ENCODE results near the gene ARL16. TPM values are rescaled to one million over a fixed set of nuclear protein-coding genes. Genes with fewer than 3 reads are reported as not detected.
A peak's percentile ranks its signal among the peaks of the same experiment; 100 is the strongest.

Gene ARL16
- total RNA-seq, 1 donor from 2014 or later, result 38.6 TPM

DNA sequence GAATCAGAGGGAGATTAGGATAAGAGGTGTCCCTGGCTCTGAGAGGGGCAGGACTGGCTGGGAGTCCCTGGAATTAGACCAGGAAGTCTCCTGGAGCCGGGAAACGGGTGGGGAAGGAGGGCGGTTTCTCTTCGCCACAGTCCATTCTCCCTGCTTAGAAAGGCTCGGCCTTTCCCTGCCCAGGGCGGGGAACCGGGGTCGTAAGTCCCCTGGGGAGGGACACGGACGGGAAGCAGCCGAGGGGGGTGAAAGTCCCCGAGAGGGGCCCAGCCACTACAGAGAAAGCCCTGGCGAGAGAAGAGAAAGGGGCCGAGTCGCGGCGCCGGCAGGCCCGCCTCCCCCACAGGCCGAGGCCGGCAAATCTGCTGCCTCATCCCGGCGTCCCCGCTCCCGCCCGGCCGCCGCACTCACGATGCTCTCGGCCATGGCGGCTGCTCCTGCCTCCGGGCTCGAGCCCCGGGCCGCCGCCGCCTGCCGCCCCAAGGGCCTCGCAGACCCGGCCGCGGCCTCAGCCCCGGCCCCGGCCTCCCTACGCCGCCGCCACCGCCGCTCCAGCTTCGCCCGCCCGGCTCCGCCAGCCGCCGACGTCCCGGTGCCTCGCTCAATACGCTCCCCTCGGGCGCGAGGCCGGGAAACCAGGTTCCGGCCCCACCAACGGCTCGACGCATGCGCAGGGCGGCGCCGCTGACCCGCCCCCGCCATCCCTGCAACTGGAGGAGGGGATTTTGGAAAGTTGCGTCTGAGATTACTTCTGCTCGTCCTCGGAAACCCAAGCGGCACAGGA, 46.9 kb downstream of the ARL16 start, which contains the start of the genes NPLOC4 and TSPAN10:
NPLOC4 (minus strand) TSS at position 608 of the 784 bp plus-strand sequence; CDS start at position 426, 182 bp downstream.
TSPAN10 (plus strand) TSS at position 692 of the 784 bp plus-strand sequence. CDS start 5,217 bp downstream, outside the sequence.
- Histone ChIP-seq H3K9ac (ENCODE audit: low read length) (peak within 1 kb of the TSS; percentile 97), H3K4me1 (ENCODE audit: insufficient read depth, low read length) (peaks cover 12% of the 10 kb centered on the region), H3K27me3 (ENCODE audit: insufficient read depth, low read length) (no peaks in the 10 kb centered on the region), H3K27ac (ENCODE audit: low read depth, low read length) (peak within 1 kb of the TSS; percentile 89), H3K4me3 (ENCODE audit: insufficient read depth, low read depth, low read length) (peak within 1 kb of the TSS; percentile 86), H3K4me2 (ENCODE audit: low read length) (peak within 1 kb of the TSS; percentile 96), H4K20me1 (ENCODE audit: insufficient read depth, low read length) (peaks cover 43% of the 10 kb centered on the region), H3K79me2 (ENCODE audit: insufficient read depth, low read length) (peaks cover 50% of the 10 kb centered on the region), H3K9me3 (ENCODE audit: insufficient read depth, low read depth, low read length) (no peaks in the 10 kb centered on the region), H2AFZ (ENCODE audit: low read depth, low read length) (peak within 1 kb of the TSS; percentile 88), H3K36me3 (ENCODE audit: insufficient read depth, low read length) (peaks cover 7% of the 10 kb centered on the region)
- FAIRE-seq (no peak), DNase-seq (ENCODE audit: low read depth) (peak; percentile 53)
- H3K9me3 Mint-ChIP-seq (ENCODE audit: unreplicated experiment), result no peaks in the 10 kb centered on the region
- peaks cover 3% of the 10 kb centered on the region for H3K36me3 Mint-ChIP-seq (ENCODE audit: low read depth, unreplicated experiment)
- H3K4me3 Mint-ChIP-seq (ENCODE audit: unreplicated experiment), result peak within 1 kb of the TSS; percentile 98
- peak within 1 kb of the TSS; percentile 96 for H3K27ac Mint-ChIP-seq (ENCODE audit: unreplicated experiment)
- peaks cover 12% of the 10 kb centered on the region for H3K4me1 Mint-ChIP-seq (ENCODE audit: low read depth, unreplicated experiment)
- TF ChIP-seq, protein P1, sequence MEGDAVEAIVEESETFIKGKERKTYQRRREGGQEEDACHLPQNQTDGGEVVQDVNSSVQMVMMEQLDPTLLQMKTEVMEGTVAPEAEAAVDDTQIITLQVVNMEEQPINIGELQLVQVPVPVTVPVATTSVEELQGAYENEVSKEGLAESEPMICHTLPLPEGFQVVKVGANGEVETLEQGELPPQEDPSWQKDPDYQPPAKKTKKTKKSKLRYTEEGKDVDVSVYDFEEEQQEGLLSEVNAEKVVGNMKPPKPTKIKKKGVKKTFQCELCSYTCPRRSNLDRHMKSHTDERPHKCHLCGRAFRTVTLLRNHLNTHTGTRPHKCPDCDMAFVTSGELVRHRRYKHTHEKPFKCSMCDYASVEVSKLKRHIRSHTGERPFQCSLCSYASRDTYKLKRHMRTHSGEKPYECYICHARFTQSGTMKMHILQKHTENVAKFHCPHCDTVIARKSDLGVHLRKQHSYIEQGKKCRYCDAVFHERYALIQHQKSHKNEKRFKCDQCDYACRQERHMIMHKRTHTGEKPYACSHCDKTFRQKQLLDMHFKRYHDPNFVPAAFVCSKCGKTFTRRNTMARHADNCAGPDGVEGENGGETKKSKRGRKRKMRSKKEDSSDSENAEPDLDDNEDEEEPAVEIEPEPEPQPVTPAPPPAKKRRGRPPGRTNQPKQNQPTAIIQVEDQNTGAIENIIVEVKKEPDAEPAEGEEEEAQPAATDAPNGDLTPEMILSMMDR (IDR thresholded peaks at IDR 0.05; ENCODE audit: insufficient read depth, low read depth, low read length), result no peak
- no peak for TF ChIP-seq EZH2 (IDR thresholded peaks at IDR 0.05; ENCODE audit: insufficient read depth, low read length)
- no peaks in the 10 kb centered on the region for H3K27me3 Mint-ChIP-seq (ENCODE audit: low read depth, unreplicated experiment)

DNA sequence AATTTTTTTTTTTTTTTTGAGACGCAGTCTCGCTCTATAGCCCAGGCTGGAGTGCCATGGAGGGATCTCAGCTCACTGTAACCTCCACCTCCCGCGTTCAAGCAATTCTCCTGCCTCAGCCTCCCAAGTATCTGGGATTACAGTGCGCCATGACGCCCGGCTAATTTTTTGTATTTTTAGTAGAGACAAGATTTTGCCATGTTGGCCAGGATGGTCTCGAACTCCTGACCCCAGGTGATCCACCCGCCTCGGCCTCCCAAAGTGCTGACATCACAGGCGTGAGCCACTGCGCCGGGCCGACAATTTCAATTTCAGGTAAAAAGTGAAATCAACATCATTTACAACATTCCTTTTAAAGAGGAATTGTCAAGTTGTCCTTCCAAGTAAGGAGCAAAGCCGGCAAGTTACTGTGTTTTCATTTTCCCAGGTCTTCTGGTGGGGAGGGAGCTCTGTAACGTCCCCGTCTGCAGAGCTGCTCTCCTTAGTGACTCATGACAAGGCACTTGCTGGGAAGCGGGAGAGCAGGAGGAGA, 47.6 kb downstream of the ARL16 start:
- TF ChIP-seq EZH2 (IDR thresholded peaks at IDR 0.05; ENCODE audit: insufficient read depth, low read length), result no peak
- TF ChIP-seq, protein P1 (IDR thresholded peaks at IDR 0.05; ENCODE audit: insufficient read depth, low read depth, low read length), result no peak
- no peak for FAIRE-seq
- H3K9ac ChIP-seq (ENCODE audit: low read length), result peak overlapping the region; percentile 97
- peaks cover 3% of the 10 kb centered on the region for H3K36me3 Mint-ChIP-seq (ENCODE audit: low read depth, unreplicated experiment)
- peak overlapping the region; percentile 98 for H3K4me3 Mint-ChIP-seq (ENCODE audit: unreplicated experiment)
- peak; percentile 46 for DNase-seq (ENCODE audit: low read depth)
- peak overlapping the region; percentile 96 for H3K27ac Mint-ChIP-seq (ENCODE audit: unreplicated experiment)
- H2AFZ ChIP-seq (ENCODE audit: low read depth, low read length), result no peak overlapping the region
- H3K4me3 ChIP-seq (ENCODE audit: insufficient read depth, low read depth, low read length), result peak overlapping the region; percentile 86
- H3K27me3 ChIP-seq (ENCODE audit: insufficient read depth, low read length), result no peaks in the 10 kb centered on the region
- H3K79me2 ChIP-seq (ENCODE audit: insufficient read depth, low read length), result peaks cover 56% of the 10 kb centered on the region
- peaks cover 7% of the 10 kb centered on the region for H3K36me3 ChIP-seq (ENCODE audit: insufficient read depth, low read length)
- H3K27me3 Mint-ChIP-seq (ENCODE audit: low read depth, unreplicated experiment), result no peaks in the 10 kb centered on the region
- peaks cover 49% of the 10 kb centered on the region for H4K20me1 ChIP-seq (ENCODE audit: insufficient read depth, low read length)
- peaks cover 11% of the 10 kb centered on the region for H3K4me1 ChIP-seq (ENCODE audit: insufficient read depth, low read length)
- H3K9me3 ChIP-seq (ENCODE audit: insufficient read depth, low read depth, low read length), result no peaks in the 10 kb centered on the region
- no peaks in the 10 kb centered on the region for H3K9me3 Mint-ChIP-seq (ENCODE audit: unreplicated experiment)
- peaks cover 10% of the 10 kb centered on the region for H3K4me1 Mint-ChIP-seq (ENCODE audit: low read depth, unreplicated experiment)
- H3K27ac ChIP-seq (ENCODE audit: low read depth, low read length), result peak overlapping the region; percentile 89
- peak overlapping the region; percentile 96 for H3K4me2 ChIP-seq (ENCODE audit: low read length)

Data from astrocyte (in vitro differentiated cells and primary cell).